ENCODE results near the gene BICRA.
"Not testable (repeated sequence)": the region's sequence is repeated elsewhere in the genome, so short reads cannot be mapped to it uniquely, and the experiment has no call there.

The BICRA gene

DNA sequence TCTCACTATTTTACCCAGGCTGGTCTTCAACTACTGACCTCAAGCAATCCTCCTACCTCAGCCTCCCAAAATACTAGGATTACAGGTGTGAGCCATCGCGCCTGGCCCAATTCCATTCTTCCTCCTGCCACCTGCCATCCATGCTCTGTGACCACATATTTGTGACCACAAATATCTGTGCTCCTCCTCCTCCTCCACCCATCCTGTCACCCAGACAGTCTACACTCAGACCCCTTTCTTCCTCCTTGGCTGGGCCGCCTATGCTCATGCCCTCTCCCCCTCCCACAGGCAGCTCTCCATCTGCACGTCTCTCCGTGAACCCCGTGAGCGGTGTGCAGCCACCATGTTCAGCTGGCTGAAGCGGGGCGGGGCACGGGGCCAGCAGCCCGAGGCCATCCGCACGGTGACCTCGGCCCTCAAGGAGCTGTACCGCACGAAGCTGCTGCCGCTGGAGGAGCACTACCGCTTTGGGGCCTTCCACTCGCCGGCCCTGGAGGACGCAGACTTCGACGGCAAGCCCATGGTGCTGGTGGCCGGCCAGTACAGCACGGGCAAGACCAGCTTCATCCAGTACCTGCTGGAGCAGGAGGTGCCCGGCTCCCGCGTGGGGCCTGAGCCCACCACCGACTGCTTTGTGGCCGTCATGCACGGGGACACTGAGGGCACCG lies 107.5 kb downstream of the BICRA start:
- DNase-seq, result no peak

GRCh38 chr19:47718415-47719046 lies 109.6 kb downstream of the BICRA start:
- DNase-seq, result not testable (repeated sequence)

DNA sequence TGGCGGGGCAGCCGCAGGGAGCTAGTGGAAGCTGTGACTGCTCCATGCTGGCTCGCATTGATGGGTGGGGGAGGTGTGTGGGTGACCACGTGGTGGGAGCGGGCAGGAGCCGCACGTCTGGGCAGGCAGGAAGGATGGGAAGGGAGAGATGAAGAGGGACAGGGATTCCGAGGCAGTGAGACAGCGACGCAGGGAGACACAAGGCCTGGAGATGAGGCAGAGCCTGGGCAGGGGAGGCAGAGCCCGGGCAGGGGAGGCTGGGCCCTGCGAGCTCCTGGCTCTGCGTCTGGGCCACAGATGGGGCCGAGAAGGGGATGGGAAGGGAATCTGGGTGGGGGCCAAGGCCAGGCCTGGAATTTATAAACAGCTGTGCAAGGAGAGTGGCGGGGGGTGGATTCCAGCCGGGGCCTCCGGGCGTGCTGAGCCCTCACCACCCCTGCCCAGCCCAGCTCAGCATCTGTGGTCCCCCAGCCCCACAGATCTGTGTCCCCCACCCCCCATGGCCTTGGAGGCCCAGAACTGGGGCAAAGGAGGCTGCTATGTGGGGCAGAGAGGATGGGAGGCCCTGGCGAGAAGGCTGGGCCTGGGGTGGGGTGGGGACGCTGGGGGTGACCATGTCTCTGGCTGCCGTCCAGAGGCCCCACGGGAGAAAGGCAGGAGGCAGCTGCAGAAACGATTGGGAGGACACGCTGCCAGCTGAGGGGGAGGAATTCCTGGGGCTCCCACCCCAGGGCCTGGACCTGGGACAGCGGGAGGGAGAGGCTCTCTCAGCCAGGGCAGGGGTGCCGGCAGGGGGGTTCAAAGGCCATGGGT lies 110.3 kb downstream of the BICRA start:
- DNase-seq, result no peak

GRCh38 chr19:47720669-47721422 lies 111.9 kb downstream of the BICRA start:
- no peak for DNase-seq

DNA sequence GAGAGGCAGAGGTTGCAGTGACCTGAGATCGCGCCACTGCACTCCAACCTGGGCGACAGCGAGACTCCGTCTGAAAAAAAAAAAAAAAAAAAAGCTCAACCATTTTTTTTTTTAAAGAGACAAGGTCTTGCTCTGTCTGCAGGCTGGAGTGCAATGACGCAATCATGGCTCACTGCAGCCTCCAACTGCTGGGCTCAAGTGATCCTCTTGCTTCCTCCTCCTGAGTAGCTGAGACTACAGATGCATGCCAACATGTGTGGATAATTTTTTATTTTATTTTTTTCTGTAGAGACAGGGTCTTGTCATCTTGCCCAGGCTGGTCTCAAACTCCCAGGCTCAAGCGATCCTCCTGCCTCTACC lies 114.6 kb downstream of the BICRA start:
- no peak for DNase-seq

DNA sequence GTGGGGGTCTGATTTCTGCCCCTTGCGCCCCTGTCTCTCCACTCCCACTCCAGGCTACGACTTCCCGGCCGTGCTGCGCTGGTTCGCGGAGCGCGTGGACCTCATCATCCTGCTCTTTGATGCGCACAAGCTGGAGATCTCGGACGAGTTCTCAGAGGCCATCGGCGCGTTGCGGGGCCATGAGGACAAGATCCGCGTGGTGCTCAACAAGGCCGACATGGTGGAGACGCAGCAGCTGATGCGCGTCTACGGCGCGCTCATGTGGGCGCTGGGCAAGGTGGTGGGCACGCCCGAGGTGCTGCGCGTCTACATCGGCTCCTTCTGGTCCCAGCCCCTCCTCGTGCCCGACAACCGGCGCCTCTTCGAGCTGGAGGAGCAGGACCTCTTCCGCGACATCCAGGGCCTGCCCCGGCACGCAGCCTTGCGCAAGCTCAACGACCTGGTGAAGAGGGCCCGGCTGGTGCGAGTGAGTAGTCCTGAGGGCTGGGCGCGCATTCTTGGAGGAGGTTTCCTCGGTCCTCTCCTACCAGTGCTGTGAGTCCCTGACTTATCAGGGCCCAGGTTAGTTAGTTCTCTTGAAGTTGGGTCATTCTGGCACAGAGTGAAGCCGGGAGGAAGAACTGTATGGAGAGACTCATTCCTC lies 116.9 kb downstream of the BICRA start:
- DNase-seq, result no peak

GRCh38 chr19:47726467-47726866 lies 117.5 kb downstream of the BICRA start:
- DNase-seq, result no peak

DNA sequence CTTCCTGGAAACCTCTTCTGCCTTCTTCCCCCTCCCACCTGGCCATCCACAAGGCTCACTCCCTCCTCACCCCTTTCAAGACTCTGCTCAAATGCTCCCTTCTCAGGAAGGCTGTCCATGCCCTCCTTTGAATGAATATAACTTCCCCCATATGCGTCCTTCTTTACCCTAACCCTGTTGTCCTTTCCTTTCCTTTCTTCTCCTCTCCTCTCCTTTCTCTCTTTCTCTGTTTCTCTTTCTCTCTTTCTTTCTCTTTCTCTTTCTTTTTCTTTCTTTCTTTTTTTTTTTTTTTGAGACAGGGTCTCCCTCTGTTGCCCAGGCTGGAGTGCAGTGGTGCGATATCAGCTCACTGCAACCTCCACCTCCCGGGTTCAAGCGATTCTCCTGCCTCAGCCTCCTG lies 119.4 kb downstream of the BICRA start:
- not testable (repeated sequence) for DNase-seq

GRCh38 chr19:47729468-47729798 lies 120.5 kb downstream of the BICRA start:
- peak; percentile 18 to 28 for DNase-seq

DNA sequence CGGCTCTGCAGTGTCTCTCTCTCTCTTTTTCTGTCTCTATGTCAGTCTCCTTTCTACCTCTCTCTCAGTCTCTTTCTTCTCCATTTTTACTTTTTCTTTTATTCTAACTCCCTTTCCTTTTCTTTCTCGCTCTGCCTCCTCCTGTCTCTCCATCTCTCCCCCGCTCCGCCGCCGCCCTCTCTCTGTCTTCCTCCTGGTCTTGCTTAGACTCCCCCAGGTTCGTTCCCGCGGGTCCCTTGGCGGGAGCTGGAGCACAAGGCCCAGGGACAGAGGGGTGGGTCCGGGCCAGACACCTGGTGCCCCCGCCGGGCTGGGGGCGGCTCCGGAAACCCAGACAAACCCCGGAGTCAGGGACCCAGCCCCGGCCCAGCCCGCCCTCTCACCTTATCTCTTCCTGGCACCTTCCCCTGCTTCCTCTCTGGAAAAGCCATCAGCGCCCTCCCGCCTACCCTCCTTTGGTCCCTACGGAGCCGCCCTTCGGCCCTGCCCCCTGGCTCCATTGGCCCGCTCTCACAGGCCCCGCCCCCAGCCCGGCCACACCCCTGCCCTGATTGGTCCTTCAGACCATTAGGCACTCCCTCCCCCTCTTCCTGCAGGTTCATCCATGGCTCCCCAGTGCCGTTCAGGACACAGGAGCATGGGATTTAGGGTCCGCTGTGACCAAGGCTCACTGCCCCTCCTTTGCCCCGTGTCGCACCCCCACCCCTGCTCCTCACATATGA lies 121.0 kb downstream of the BICRA start:
- DNase-seq, result peak; percentile 28 to 45

GRCh38 chr19:47730521-47730889 lies 121.6 kb downstream of the BICRA start:
- no peak for DNase-seq

- DNase-seq, result no peak
These were observed 122.0 kb downstream of the BICRA start for GRCh38 chr19:47730910-47731309.

DNA sequence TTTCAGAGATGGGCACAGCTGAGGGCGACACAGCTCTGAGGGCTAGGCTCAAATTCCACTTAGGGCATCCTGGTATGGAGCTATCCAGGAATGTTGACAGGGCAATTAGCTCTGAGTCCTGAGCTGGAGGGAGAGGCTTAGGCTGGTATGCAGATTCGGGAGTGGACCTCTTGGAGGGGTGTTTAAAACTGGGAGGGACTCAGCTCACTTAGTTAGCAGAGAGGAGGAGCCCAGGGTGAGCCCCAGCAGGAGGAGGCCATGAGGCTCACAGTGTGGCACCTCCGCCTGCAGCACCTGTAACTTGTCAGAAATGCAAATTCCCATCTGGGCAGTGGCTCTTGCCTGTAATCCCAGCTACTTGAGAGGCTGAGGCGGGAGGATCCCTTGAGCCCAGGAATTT lies 126.2 kb downstream of the BICRA start:
- no peak for DNase-seq

- no peak for DNase-seq
These were observed 132.1 kb downstream of the BICRA start for GRCh38 chr19:47740866-47741519.

GRCh38 chr19:47741544-47742140 lies 132.7 kb downstream of the BICRA start:
- no peak for DNase-seq

DNA sequence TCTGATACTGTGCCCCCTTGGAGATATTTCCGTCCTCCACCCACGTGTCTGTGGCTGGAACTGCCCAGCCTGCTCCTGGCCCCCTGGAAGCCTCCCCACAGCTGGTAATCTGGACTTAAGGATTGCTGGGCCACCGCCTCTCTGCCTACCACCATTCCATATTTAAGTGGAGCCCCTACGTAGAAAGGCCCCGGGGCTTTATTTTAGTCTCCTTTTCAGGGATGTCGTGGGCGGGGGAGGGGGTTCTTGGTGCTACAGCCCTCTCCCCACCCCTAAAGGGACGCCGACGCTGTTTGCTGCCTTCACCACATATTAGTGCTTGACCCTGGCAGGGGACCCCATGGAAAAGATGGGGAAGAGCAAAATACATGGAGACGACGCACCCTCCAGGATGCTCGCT lies 133.7 kb downstream of the BICRA start:
- DNase-seq, result no peak

DNA sequence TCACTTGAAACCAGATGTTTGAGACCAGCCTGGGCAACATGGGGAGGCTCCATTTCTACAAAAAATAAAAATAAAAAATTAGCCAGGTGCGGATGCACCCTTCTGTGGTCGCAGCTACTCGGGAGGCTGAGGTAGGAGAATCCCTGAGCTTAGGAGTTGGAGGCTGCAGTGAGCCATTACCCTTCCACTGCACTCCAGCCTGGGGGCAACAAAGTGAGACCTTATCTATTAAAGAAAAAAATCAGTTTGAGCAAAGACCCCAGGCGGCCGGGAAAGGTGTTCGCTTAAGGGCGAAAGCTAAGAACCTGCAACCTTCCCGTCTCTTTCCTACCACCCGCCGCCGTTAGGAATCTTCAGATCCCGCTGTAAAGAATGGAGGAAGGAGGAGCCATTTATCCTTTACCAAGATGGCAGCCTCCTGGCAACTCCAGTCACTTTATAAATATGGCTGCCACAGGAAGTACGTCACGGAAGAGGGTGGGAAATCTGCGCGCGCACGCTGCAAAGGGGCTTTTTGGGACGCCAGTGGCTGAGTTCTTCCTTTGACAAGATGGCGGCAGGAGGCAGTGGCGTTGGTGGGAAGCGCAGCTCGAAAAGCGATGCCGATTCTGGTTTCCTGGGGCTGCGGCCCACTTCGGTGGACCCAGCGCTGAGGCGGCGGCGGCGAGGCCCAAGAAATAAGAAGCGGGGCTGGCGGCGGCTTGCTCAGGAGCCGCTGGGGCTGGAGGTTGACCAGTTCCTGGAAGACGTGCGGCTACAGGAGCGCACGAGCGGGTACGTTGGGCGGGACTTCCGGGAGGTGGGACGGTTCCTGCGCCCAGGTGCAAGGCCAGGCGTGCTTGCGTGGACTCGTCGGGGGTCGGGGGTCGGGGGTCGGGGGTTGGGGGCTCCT lies 136.3 kb downstream of the BICRA start, which contains the start of gene NOP53:
Gene NOP53, plus strand, starts transcription at position 537 of the 892 bp plus-strand sequence. Its CDS starts 14 bp downstream, at position 551.
- DNase-seq, result peak; percentile 95 to 96

DNA sequence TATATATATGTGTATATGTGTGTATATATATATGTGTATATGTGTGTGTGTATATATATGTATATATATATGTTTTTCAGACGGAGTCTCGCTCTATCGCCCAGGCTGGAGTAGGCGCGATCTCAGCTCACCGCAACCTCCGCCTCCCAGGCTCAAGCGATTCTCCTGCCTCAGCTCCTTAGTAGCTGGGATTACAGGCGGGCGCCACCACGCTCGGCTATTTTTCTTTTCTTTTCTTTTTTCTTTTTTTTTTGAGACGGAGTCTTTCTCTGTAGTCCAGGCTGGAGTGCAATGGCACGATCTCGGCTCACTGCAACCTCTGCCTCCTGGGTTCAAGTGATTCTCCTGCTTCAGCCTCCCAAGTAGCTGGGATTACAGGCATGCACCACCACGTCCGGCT lies 137.2 kb downstream of the BICRA start:
- DNase-seq, result not testable (repeated sequence)

DNA sequence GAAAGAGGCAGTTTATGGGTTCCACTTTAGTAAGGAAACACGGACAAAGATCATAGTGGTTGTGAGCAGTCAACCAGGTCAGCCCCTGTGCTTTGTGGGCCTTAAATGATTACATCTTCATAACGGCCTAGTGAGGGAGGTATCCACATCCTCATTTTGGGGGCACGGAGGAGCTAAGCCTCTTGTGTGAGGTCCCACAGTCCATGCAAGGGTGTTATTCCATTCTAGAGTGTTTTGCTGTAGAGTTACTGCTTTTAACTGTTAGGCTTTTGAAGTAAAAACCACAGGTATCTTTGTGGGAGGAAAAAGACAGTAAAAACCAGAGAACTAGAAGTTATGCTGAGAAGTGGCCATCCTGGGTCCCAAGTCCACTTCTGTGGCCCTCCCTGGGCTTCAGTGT lies 140.4 kb downstream of the BICRA start:
- DNase-seq, result no peak

DNA sequence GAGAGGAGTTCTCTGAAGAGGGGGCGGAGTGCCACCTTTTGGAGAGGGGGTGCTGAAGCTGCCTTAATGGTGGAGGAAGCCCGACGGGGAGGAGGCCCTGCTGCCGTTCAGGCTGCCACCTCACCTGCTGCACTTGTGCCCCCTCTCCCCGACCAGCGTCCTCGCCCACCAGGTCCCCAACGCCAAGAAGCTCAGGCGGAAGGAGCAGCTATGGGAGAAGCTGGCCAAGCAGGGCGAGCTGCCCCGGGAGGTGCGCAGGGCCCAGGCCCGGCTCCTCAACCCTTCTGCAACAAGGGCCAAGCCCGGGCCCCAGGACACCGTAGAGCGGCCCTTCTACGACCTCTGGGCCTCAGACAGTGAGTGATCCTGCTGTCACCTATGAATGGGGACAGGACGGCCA lies 141.8 kb downstream of the BICRA start:
- DNase-seq, result no peak
